DMS114 treated with DMSO at 0.1 percent for 48 hours (cell line): Measurements from ENCODE around the gene ZNF81.
"Not testable (repeated sequence)": the region's sequence is repeated elsewhere in the genome, so short reads cannot be mapped to it uniquely, and the experiment has no call there.

ENCODE experiments used
- DNase-seq: peaks from one replicate; lab custom pipeline; 2025; ENCODE audit not compliant: unreplicated experiment; lab: John Stamatoyannopoulos, UW

The ZNF81 gene

DNA sequence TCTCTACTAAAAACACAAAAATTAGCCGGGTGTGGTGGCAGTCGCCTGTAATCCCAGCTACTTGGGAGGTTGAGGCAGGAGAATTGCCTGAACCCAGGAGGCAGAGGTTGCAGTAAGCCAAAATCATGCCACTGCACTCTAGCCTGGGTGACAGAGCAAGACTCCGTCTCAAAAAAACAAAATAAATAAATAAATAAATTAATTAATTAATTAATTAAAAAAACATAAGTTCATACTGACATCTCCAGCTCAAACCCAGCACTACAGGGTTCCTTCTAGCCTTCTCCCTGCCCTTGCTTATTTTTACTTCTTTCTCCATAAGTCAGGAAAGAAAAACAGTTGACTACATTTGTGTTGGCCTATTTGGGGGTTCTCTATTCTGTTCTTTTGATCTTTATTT is 95.3 kb downstream of the ZNF81 start:
- DNase-seq = not testable (repeated sequence)

DNA sequence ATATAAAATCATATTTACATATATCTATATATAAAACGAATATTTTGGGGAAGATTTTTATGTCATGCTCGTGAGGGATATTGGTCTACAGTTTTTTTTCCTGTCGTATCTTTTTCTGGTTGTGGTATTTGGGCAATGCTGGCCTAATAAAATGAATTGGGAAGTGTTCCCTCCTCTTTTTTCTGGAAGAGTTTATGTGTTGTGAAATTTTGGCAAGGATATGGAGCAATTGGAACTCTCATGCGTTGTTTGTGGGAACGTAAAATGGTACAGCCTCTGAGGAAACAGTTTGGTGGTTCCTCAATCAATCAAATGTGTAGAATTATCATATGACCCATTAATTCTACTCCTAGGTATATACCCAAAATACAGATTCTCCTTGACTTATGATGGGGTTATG is 97.2 kb downstream of the ZNF81 start:
- DNase-seq = no peak

DNA sequence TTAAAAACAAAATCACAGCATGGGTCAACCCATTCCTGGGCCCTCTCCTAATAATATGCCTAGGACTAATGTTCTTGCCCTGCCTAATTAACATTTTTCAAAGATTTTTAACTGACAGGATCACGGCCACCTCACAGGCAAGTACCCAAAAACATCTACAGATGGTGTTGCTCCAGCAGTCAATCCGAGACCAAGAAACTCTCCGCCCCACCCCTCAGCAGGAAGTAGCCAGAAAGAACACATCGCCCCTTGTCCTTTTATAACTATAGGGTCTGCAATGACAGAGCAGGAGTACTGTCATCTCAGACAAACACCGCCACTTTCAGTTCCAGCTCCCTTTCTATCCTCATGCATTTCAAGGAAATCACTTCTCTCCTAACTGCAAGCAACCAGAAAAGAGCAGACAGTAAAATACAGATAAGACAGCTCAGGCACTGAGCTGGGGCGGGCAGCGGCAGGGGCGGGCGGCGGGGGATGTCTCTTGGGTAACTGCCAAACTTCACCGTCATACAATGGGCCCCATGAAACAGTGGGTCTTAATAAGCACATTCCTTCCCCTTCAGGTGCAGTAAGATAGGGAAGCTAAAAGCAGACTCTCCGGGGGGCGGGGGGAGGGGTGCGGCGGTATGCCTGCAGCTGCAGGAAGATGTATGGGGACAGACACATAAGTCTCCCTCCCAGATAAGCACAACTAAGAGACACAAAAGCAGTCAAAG is 99.7 kb downstream of the ZNF81 start:
- no peak for DNase-seq

DNA sequence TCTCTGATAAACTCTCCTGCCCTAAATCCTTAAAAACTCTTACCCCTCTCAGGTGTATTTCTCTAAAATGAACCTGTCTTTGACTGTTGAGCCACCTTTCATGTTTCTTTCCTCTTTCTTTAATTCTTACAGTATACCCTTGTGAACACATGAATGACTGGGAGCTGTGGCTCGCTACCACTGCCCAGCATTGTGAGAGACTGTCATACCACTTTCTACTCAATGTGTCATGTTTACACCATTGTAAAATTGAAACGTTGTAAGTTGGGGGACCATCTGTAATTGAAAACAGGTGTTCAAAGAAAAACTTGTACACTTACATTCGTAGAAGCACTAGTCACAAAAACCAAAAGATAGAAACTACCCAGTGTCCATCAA is 100.2 kb downstream of the ZNF81 start:
- DNase-seq = no peak

DNA sequence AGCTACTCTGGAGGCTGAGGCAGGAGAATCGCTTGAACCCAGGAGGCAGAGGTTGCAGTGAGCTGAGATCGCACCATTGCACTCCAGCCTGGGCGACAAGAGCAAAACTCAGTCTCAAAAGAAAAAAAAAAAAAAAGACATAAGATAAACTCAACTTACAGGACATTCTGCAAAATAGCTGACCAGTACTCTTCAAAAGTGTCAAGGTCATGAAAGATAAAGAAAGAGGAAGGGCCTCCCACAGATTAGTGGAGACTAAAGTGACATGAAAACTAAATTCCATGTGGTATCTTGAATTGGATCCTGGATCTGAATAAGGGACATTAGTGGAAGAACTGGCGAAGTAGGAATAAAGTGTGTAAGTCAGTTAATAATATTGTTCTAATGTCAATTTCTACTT is 103.7 kb downstream of the ZNF81 start:
- no peak for DNase-seq

DNA sequence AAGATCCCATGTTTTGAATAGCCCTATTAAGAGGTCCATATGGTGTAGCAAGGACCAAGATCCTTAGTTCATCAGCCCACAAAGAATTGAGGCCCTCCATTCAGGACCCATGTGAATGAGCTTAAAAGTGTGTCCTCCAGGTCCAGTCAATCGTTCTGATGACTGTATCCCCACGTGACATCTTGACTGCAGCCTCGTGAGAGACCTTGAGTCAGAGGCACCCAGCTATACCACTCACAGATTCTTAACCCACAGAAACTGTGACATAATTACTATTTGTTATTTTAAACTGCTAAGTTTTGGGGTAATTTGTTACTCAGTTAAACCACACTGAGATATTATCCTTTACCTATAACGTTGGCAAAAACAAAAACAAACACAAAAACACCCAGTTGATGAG is 104.7 kb downstream of the ZNF81 start:
- DNase-seq = no peak

DNA sequence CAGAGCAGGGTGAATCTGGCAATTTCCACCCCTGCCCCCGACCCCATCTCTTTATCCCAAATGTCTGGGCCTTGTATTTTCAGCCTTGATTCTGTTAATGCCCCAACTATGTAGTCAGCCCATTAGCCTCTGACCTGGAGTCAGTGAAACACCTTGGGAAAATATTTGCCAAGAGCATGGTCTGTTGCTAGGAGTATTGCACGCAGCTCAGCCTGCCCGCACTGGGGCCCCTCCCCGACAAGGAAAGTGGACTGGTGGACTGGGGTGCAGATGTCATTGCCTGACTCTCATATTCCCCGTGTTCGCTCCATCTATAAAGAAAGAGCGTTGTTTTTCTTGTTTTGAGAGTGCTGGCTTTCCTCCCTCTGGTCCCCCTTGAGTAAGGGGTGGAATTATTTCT is 118.6 kb downstream of the ZNF81 start:
- not testable (repeated sequence) for DNase-seq

DNA sequence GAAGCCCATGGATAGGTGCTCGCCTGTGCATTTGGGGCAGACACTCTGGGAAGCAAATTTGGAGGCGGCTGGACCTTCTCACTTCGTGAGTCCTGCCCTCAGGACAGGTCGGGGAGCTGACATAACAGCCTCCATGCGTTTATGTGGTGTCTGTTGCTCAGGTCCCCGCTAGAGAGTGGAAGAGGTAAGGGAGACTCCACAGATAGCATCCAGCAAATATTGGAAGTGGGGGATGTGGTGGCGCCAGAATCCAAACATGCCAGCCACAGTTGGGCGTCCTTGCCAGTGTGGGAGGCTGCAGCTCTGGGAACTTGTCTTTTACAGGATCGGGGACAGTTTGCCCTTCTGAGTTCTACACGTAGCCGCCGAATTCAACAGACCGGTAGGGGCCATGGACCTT is 119.3 kb downstream of the ZNF81 start:
- no peak for DNase-seq

DNA sequence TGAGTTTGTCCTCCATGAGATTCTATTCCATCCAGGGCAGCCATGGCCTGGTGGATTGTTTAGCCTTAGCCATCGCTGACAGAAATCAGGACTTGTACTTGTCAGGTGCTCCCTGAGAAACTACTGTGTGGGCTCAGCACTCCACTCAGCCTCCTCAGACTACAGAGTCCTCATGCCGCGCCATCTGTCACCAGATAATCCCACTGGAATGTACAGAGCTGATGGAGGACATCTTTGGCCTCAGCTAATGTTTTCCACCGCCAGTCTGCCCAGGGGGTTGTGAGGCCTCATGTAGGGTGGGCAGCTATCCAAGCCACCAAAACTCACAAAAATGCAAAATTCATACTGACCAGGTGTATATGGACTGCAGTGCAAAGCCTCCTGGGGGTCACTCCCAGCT is 121.5 kb downstream of the ZNF81 start:
- DNase-seq = not testable (repeated sequence)

DNA sequence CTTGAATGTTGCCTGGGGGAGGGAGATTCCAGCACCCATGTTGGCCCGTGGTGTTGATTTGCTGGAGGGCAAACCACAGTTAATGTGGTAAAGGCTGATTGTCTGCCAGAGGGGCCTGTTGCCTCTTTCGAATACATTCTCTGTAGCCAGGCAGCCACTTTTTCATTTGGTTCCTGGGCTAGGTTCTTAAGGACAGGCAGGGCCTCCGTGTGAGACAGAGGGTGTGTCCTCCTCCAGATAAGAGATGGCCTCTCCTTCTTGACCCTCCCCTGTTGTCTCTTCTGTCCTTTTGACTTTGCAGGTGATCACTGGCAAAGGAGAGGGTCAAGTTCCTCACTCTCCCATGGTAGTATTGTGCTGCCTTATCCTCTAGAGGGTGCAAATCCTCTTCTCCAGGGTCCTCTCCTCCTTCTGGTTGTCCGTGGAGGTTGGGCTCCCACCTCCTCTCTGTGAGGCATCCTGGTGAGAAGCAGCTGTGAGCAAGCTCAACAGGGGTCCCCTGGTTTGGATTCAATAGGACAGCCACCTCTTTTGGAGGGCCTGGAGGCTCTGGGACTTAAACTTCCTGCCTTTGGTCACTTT is 122.2 kb downstream of the ZNF81 start:
- no peak for DNase-seq

DNA sequence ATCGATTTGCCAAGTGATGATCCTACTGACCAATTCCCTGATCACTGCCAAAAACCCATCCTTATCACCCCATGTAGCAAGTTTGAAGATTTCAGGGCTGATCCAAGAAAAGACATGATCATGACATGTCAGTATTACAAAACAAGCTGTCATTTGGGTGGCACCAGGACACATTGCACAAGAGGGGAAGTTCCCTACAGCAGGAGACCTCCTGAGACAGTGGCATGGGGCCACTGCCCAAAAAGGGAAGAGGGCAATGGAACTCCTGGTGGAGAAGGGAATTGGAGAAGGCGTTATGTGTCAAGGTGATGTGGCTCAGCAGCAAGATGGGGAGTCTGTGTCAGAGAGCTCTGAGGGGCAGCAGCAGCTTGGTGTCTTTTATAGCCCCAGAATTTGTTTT is 123.7 kb downstream of the ZNF81 start:
- DNase-seq = no peak

DNA sequence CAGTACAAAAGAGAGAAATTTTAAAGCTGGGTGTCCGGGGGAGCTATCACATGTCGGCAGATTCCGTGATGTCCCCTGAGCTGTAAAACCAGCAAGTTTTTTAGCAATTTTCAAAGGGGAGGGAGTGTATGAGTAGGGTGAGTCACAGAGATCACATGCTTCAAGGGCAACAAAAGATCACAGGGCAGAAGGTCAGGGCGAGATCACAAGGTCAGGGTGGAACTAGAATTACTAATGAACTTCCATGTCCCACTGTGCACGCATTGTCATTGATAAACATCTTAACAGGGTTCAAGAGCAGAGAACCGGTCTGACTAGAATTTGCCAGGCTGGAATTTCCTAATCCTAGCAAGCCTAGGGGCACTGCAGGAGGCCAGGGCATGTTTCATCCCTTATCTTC is 125.1 kb downstream of the ZNF81 start:
- DNase-seq = not testable (repeated sequence)

DNA sequence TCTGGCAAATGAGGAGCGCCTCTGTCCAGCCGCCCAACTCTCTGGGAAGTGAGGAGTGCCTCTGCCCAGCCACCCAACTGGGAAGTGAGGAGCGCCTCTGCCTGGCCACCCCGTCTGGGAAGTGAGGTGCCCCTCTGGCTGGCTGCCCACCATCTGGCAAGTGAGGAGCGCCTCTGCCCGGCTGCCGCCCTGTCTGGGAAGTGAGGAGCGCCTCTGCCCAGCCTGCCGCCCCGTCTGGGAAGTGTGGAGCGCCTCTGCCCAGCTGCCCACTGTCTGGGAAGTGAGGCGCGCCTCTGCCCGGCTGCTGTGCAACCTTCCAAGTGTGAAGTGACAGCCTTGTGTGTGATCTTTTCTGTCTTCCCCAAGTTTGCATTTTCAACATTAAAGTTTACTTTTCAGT is 128.8 kb downstream of the ZNF81 start:
- DNase-seq = not testable (repeated sequence)
